Loucy (cell line): ENCODE measurements around the gene WNK2.

ENCODE experiments used
- H2AFZ ChIP-seq: fragments of 200-600 bp; sonication (generic); 2 replicates; pipeline ENCODE4 v1.6.0; 2016; ENCODE audit warnings: antibody characterized with exemption, mild to moderate bottlenecking, low read length, moderate library complexity
- H3F3A ChIP-seq: fragments of 200-600 bp; 2 replicates; pipeline ENCODE4 v1.6.0; 2016; ENCODE audit warnings: antibody characterized with exemption, low read depth, mild to moderate bottlenecking
- H3K27me3 ChIP-seq: fragments of 200-600 bp; sonication (generic); 2 replicates; pipeline ENCODE4 v1.6.1; 2014; ENCODE audit warnings: low read length, mild to moderate bottlenecking; ENCODE audit not compliant: insufficient read depth, poor library complexity, severe bottlenecking
- H3K36me3 ChIP-seq: fragments of 200-600 bp; sonication (generic); 2 replicates; pipeline ENCODE4 v1.6.1; 2016; ENCODE audit warnings: low read length; ENCODE audit not compliant: insufficient read depth
- H3K4me1 ChIP-seq: fragments of 200-600 bp; sonication (generic); 2 replicates; pipeline ENCODE4 v1.5.1; 2014; ENCODE audit warnings: low read length, mild to moderate bottlenecking; ENCODE audit not compliant: insufficient read depth, poor library complexity, severe bottlenecking
- H3K4me2 ChIP-seq: fragments of 200-600 bp; sonication (generic); 2 replicates; pipeline ENCODE4 v1.6.0; 2014; ENCODE audit warnings: antibody characterized with exemption, low read length, low read depth, mild to moderate bottlenecking; ENCODE audit not compliant: poor library complexity, severe bottlenecking
- H3K4me3 ChIP-seq: fragments of 200-600 bp; sonication (generic); 2 replicates; pipeline ENCODE4 v1.5.1; 2014; ENCODE audit warnings: low read length, mild to moderate bottlenecking, mixed read lengths; ENCODE audit not compliant: poor library complexity, severe bottlenecking
- H3K79me2 ChIP-seq: fragments of 200-600 bp; sonication (generic); 2 replicates; pipeline ENCODE4 v1.6.1; 2014; ENCODE audit warnings: low read length; ENCODE audit not compliant: insufficient read depth
- H3K9ac ChIP-seq: fragments of 200-600 bp; sonication (generic); 2 replicates; pipeline ENCODE4 v1.6.0; 2014; ENCODE audit warnings: mild to moderate bottlenecking, low read depth, low read length, moderate library complexity; ENCODE audit not compliant: poor library complexity, severe bottlenecking
- H3K9me2 ChIP-seq: fragments of 200-600 bp; sonication (generic); replicated peaks from 2 replicates; pipeline ENCODE4 v1.6.1; 2016; ENCODE audit warnings: low read depth, low read length, mixed read lengths
- H3K9me3 ChIP-seq: fragments of 200-600 bp; sonication (generic); 2 replicates; pipeline ENCODE4 v1.6.1; 2014; ENCODE audit warnings: mild to moderate bottlenecking, antibody characterized with exemption, low read length, low read depth; ENCODE audit not compliant: insufficient read depth
- H4K20me1 ChIP-seq: fragments of 200-600 bp; sonication (generic); 2 replicates; pipeline ENCODE4 v1.6.0; 2014; ENCODE audit warnings: antibody characterized with exemption, low read length, mild to moderate bottlenecking; ENCODE audit not compliant: insufficient read depth, poor library complexity, severe bottlenecking
- EZH2phosphoT487 ChIP-seq: fragments of 200-600 bp; IDR thresholded peaks from 2 replicates; pipeline ENCODE4 v1.6.1; 2018; ENCODE audit warnings: antibody characterized with exemption, mild to moderate bottlenecking, moderate library complexity, borderline replicate concordance
- TF ChIP-seq, protein P1 (sequence below): fragments of 200-600 bp; sonication (generic); conservative IDR thresholded peaks from 2 replicates; pipeline ENCODE4 v1.5.1; 2014; ENCODE audit warnings: mild to moderate bottlenecking, antibody characterized with exemption, low read length

The WNK2 gene

DNA sequence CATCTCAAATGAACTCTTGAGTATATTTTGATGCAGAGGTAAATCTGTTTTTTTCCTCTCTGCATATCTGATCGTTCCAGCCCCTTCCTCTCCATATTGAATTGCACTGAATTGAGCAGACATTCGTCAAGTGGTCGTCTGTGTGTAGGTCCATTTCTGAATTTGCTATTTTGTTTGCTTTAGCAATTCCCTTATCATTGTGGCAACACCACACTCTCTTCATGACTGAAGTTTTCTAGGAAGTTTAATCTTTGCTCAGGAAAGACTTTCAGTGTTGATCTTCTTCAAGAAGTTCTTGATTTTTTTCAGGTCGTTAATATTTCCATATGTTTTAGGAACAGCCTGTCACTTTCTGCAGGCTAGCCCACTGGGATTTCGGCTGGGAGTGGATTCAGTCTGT is 132.0 kb downstream of the WNK2 start:
- no peaks in the 10 kb centered on the region for H3K36me3 ChIP-seq
- H3K4me3 ChIP-seq: no peak overlapping the region
- H3F3A ChIP-seq: no peaks in the 10 kb centered on the region
- H3K9me3 ChIP-seq: no peaks in the 10 kb centered on the region
- H3K79me2 ChIP-seq: no peaks in the 10 kb centered on the region
- H3K4me1 ChIP-seq: no peaks in the 10 kb centered on the region
- no peak for TF ChIP-seq EZH2phosphoT487
- TF ChIP-seq, protein P1, sequence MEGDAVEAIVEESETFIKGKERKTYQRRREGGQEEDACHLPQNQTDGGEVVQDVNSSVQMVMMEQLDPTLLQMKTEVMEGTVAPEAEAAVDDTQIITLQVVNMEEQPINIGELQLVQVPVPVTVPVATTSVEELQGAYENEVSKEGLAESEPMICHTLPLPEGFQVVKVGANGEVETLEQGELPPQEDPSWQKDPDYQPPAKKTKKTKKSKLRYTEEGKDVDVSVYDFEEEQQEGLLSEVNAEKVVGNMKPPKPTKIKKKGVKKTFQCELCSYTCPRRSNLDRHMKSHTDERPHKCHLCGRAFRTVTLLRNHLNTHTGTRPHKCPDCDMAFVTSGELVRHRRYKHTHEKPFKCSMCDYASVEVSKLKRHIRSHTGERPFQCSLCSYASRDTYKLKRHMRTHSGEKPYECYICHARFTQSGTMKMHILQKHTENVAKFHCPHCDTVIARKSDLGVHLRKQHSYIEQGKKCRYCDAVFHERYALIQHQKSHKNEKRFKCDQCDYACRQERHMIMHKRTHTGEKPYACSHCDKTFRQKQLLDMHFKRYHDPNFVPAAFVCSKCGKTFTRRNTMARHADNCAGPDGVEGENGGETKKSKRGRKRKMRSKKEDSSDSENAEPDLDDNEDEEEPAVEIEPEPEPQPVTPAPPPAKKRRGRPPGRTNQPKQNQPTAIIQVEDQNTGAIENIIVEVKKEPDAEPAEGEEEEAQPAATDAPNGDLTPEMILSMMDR: no peak
- H4K20me1 ChIP-seq: no peaks in the 10 kb centered on the region
- H2AFZ ChIP-seq: no peak overlapping the region
- no peaks in the 10 kb centered on the region for H3K27me3 ChIP-seq
- no peak overlapping the region for H3K9ac ChIP-seq
- no peaks in the 10 kb centered on the region for H3K9me2 ChIP-seq
- no peak overlapping the region for H3K4me2 ChIP-seq

DNA sequence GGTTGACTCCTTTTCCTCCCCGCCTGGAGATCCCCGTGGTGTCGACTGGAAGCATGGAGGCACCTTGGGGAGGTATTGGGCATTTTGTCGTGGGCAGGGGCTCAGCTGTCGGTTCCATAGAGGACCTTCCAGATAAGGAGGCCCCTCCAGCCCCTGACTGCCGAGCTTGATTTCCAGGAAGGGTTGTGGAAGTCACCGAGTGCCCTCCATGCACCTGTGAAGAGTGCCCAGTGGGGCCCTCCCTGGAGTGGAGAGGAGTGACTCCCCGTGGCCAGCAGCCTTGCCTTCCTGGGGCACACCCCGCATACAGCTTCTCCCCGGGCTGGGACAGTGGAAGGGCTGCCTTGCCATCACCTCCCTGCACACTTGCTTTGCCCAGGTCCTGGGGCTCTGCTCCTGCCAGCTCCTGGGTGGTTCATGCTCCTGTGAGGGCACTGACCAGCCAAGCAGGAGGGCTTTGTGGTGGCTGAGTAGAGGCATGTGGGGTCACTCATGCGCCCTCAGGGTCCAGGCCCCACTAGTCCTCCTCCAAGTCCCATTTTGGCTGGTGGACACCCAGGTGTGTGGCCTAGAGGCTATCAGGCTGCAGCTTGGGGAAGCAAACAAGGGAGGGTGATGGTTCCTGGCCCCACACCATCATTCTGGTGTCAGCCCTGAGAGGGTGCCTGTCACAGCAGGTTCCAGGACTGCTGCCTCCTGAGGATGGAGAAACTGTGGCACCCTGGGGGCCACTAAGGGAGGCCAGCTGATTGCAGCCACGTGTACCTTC is 133.0 kb downstream of the WNK2 start:
- Histone ChIP-seq H3K36me3 (no peaks in the 10 kb centered on the region), H3K4me3 (no peak overlapping the region), H3K27me3 (no peaks in the 10 kb centered on the region), H2AFZ (no peak overlapping the region), H3K79me2 (no peaks in the 10 kb centered on the region), H3K4me2 (no peak overlapping the region), H4K20me1 (no peaks in the 10 kb centered on the region), H3F3A (no peaks in the 10 kb centered on the region), H3K9me3 (no peaks in the 10 kb centered on the region), H3K9ac (no peak overlapping the region), H3K9me2 (no peaks in the 10 kb centered on the region), H3K4me1 (no peaks in the 10 kb centered on the region)
- no peak for TF ChIP-seq EZH2phosphoT487
- TF ChIP-seq, protein P1: no peak

DNA sequence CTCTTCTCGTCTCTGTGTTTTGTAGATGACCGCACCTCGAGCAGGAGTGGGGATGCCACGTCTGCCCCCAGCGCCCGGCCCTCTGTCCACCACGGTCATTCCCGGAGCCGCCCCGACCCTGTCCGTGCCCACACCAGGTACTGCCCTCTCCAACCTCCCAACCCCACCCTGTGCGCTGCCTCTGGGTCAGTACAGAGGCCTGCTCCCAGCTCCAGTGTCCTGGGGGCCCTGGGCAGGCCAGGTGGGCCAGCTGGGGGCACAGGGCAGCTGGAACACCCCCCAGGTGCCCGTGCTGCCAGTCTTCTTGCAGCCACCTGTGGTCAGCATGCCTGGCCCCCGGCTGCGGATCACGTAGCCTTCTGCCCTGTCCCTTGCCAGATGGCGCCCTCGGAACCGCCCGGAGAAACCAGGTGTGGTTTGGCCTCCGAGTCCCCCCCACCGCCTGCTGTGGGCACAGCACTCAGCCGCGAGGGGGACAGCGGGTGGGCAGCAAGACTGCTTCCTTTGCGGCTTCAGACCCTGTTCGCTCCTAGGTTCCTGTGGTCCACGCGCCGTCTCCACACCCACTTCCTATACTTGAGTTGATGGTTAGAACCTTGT is 133.7 kb downstream of the WNK2 start:
- Histone ChIP-seq H3K4me2 (peak overlapping the region; percentile 18), H3K27me3 (no peaks in the 10 kb centered on the region), H3K36me3 (no peaks in the 10 kb centered on the region), H3F3A (no peaks in the 10 kb centered on the region), H4K20me1 (no peaks in the 10 kb centered on the region), H3K9me2 (no peaks in the 10 kb centered on the region), H3K9me3 (no peaks in the 10 kb centered on the region), H2AFZ (no peak overlapping the region), H3K4me3 (no peak overlapping the region), H3K9ac (no peak overlapping the region), H3K4me1 (no peaks in the 10 kb centered on the region), H3K79me2 (no peaks in the 10 kb centered on the region)
- no peak for TF ChIP-seq EZH2phosphoT487
- TF ChIP-seq, protein P1: no peak
